Glomerular visceral epithelial cell (primary cell): ENCODE results near the gene PSME4.
"Not testable (repeated sequence)": the region's sequence is repeated elsewhere in the genome, so short reads cannot be mapped to it uniquely, and the experiment has no call there.

Experiments used
- DNase-seq: peaks from one replicate; pipeline ENCODE4 v3.0.0-alpha.2; 2016; ENCODE audit errors: extremely low spot score

The PSME4 gene

DNA sequence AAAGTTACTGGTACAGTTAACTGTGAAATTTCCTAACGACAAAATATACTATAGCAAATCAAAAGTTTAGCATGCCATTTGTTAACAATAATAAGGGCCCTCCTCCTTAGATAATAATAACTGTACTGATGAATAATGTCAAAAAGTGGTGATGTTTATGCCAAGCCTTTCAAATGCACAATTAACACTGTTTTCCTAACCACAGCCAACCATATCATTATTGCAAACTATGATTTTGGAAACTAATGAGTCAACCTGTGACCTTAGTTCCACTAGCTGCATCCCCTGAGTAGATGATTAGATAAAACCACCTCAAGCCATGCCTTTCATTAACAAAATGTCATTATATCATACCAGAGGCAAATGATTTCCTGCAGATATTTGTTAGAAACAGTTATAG, 85.9 kb downstream of the PSME4 start:
- no peak for DNase-seq

GRCh38 chr2:53881986-53882385, 88.8 kb downstream of the PSME4 start:
- DNase-seq, result no peak

DNA sequence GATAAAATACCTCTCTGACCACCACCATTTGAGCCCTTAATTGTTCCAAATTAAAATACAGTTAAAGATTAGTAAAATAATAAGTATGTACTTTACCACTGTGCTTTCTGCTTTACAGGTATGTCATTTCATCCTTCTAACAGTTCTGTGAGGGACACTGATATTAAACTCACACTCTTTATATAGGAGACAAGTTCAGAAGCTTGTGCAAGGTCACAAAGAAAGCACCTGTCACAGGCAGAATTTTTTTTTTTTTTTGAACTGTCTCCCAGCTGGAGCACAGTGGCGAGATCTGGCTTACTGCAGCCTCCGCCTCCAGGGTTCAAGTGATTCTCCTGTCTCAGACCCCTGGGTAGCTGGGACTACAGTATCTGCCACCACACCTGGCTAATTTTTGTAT, 89.4 kb downstream of the PSME4 start:
- no peak for DNase-seq

DNA sequence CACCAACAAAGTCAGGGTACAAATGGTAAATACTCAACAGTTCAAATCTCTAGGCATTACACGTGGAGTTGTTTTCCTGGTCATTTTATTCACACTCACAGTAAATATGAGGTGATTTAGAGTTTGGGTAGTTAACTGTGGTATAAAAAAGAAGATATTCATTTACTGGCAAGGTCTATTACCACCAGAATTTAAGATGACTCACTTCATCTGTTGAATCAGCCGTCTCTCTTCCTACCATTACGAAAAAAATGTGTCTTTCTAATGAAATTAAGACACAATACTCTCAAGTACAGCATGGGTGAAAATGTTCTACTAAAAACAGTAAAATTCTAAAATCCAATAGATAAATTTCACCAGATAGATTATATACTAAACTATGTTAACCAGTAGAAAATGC, 90.0 kb downstream of the PSME4 start:
- DNase-seq, result peak; percentile 4

DNA sequence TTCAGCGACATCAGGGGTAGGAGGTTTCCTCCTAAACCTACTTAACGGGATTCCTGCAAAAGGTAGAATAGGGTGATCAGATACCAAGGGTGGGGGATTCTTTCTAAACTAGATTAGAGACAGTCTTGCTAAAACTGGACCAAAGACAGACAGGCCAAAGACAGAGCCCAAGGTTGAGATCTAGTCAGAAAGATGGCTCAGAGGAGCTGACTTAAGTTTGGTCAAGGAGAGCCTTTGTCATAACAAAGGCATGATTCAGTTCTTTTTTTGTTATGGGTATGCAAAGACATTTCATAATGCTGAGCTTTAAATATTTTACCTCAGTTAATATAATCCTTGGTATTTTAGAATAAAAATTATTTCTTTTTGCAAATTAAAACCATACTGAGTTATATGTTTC, 93.2 kb downstream of the PSME4 start:
- no peak for DNase-seq

- no peak for DNase-seq
Measured at GRCh38 chr2:53877112-53877511, 93.7 kb downstream of the PSME4 start.

DNA sequence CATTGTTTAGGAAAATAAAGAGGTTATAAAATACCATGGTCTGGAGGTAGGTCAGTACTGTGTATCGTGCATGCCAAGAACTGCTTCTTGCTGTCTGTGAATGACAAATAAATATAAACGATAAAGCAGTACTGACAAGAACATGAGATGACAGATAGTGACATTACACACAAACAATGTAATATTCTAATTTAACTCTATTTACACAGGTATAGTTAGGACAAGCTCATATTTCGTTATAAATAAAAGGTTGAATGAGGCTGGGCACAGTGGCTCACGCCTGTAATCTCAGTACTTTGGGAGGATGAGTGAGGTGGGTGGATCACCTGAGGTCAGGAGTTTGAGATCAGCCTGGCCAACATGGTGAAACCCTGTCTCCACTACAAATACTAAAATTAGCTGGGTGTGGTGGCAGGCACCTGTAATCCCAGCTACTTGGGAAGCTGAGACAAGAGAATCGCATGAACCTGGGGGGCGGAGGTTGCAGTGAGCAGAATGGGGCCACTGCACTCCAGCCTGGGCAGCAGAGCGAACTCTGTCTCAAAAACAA, 96.3 kb downstream of the PSME4 start:
- no peak for DNase-seq

- no peak for DNase-seq
Measured at GRCh38 chr2:53867773-53868172, 103.0 kb downstream of the PSME4 start.

- DNase-seq, result no peak
Measured at GRCh38 chr2:53867169-53867568, 103.6 kb downstream of the PSME4 start.

DNA sequence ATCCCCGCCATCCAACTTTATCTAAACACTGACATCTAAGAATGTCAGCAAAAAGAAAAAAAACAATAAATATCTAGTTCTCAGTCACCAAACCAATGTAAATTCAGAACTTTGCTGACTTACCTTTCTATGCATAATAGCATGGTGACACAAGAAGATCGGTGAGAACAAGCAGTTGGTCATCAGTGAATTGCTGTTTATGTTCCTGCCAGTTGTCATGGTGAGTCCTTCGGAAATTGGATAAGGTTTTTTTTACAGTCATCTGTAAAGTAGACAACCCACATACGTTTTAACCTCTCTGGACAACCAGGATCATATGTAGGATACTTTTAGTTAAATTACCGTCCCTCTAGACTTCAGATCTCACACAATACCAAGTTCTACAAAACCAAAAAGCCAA, 104.8 kb downstream of the PSME4 start:
- no peak for DNase-seq

GRCh38 chr2:53865264-53865663, 105.5 kb downstream of the PSME4 start:
- DNase-seq, result no peak

DNA sequence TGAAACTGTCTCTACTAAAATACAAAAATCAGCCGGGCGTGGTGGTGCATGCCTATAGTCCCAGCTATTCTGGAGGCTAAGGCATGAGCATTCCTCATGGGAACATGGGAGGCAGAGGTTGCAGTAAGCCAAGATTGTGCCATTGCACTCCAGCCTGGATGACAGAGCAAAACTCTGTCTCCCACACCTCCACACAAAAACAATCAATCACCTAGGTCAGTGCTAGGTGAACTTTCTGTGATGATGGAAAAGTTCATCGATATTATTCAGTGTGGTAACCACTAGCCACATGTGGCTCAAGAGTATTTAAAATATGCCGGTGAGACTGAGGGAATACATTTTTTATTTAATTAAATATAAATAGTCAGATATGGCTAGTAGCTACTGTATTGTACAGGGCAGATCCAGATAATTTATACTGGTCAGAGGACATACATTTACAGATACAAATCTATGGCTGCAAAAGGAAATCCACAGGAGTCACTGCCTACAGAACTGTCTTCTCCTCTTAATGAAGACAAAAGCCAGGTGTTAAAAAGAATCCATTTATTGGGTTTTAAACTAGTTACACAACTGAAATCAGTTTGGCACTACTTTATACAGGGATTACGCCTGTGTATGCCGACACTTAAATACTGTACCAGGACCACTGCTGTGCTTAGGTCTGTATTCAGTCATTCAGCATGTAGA, 107.1 kb downstream of the PSME4 start:
- DNase-seq, result no peak

GRCh38 chr2:53861824-53862223, 109.0 kb downstream of the PSME4 start:
- no peak for DNase-seq

DNA sequence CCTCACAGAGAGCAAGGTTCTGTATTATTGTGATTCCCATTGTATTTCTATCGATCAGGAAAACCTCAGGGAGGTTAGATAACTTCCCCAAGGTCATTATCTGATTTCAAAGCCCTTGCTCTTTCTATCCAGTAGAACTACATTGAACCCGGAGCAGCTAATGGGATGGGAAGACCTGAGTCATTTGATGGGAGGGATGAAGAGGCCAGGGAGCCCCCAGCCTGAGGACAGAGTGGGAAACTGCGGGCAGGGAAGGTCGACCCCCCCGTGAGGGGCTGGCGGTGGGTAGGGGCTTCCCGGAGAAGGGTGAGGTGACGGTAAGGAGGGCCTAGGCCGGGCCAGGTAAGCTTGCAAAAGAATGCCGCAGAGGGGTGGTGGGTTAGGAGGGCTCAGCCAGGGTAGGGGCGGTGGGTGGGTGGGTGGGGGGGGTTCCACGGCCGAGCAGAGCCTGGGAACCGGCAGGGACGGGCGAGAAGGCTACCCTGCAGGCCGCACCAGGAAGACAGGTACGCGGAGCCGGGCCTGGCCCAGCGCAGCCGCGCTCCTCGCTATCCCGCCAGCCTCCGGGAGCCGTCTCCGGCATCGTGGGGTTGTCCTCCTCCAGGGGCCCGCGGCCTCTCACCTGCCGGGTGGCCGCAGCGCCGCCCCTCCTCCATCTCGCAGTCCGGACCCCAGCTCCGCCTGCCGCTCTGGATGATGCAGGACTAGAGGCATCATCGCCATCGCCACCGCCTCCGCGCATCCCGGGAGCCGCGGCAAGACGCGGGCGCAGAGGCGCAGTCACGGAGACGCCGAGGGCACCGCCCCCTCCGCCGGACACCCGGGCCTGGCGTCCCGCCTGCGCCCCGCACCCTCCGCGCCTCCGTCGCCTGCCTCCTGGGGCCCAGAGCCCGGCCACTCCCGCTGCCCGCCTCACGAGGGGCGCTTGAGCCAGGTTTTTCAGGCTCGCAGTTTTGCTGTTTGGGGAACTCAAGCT, 111.3 kb downstream of the PSME4 start, which contains the start of gene GPR75:
Gene GPR75 (minus strand): TSS at position 762 of the 976 bp plus-strand sequence. CDS start 5,211 bp downstream, outside the sequence.
- no peak for DNase-seq

GRCh38 chr2:53856272-53856671, 114.5 kb downstream of the PSME4 start:
- DNase-seq, result no peak

DNA sequence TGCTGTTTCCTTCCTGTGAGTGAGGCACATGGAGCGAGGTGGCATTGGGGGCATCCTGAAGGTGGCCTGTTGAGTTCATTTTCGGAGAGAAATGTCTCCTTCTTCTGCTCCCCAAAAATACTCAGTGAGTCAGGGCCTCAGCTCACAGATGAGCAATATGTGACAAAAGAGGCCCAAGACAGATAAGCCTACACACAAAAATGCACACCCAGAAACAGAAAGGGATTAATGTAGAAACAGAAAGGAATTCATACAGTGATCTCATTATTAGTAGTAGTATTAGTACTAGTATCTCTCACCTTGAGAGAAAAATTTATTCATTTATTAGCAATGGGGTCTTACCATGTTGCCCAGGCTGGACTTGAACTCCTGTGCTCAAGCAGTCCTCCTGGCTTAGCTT, 116.1 kb downstream of the PSME4 start:
- DNase-seq, result no peak

DNA sequence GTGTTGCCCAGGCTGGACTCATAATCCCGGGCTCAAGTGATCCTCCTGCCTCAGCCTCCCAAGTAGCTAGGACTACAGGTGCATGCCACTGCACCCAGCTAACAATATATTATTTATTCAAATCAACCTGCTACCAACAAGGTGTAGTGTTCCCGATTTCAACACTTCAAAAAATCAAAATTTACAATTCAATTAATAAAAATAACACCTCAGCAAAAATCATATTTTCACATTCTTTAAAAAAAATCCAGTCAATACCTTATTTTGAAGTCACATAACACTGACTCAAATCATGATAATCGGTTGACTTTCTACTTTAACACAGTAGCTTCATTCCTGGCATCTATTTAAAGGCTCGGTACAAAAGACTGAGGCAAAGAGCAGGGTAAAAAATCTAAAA, 118.3 kb downstream of the PSME4 start:
- DNase-seq, result no peak

DNA sequence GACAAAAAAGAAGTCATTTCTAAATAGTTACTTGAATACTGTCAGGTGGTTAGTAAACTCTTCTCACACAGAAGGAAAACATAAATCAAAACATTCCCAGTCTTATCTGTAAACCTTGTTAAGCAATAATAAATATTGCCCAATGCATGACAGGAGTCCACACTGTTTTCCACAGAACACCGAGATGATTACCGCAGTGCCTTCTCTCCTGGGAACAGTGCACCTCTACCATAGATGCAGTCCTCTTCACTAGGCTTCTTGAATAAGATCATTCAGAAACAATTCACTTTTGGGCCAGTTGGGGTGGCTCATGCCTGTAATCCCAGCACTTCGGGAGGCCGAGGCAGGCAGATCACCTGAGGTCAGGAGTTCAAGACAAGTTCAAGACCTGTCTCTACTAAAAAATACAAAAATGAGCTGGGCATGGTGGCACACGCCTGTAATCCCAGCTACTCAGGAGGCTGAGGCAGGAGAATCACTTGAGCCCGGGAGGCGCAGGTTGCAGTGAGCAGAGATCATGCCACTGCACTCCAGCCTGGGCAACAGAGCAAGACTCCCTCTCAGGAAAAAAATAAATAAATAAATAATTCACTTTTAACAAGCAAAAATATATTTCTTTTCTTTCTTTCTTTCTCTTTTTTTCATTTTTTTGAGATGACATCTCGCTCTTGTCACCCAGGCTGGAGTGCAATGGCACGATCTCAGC, 119.6 kb downstream of the PSME4 start:
- not testable (repeated sequence) for DNase-seq

- DNase-seq, result no peak
Measured at GRCh38 chr2:53848062-53848461, 122.7 kb downstream of the PSME4 start.

- no peak for DNase-seq
Measured at GRCh38 chr2:53843595-53843994, 127.2 kb downstream of the PSME4 start.

- DNase-seq, result no peak
Measured at GRCh38 chr2:53842891-53843290, 127.9 kb downstream of the PSME4 start.

DNA sequence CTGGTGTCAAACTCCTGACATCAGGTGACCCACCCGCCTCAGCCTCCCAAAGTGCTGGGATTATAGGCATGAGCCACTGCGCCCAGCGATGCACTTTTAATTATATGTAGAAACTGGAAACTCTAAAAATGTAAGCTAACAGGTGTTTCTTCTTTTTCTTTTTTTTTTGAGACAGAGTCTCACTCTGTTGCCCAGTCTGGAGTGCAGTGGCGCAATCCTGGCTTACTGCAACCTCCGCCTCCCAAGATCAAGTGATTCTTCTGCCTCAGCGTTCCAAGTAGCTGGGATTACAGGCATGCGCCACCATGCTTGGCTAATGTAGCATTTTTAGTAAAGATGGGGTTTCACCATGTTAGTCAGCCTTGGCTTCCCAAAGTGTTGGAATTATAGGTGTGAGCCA, 129.1 kb downstream of the PSME4 start:
- DNase-seq, result not testable (repeated sequence)
